Stimulated activated CD8-positive, alpha-beta memory T cell treated with anti-CD3 and anti-CD28 coated beads, Interleukin-4, amount 100 ng/mL, for 48 hours (primary cell): ENCODE measurements around the gene AMACR.

Source experiments
- DNase-seq: peaks from one replicate; pipeline ENCODE4 v3.0.0-alpha.2; 2020

The AMACR gene

DNA sequence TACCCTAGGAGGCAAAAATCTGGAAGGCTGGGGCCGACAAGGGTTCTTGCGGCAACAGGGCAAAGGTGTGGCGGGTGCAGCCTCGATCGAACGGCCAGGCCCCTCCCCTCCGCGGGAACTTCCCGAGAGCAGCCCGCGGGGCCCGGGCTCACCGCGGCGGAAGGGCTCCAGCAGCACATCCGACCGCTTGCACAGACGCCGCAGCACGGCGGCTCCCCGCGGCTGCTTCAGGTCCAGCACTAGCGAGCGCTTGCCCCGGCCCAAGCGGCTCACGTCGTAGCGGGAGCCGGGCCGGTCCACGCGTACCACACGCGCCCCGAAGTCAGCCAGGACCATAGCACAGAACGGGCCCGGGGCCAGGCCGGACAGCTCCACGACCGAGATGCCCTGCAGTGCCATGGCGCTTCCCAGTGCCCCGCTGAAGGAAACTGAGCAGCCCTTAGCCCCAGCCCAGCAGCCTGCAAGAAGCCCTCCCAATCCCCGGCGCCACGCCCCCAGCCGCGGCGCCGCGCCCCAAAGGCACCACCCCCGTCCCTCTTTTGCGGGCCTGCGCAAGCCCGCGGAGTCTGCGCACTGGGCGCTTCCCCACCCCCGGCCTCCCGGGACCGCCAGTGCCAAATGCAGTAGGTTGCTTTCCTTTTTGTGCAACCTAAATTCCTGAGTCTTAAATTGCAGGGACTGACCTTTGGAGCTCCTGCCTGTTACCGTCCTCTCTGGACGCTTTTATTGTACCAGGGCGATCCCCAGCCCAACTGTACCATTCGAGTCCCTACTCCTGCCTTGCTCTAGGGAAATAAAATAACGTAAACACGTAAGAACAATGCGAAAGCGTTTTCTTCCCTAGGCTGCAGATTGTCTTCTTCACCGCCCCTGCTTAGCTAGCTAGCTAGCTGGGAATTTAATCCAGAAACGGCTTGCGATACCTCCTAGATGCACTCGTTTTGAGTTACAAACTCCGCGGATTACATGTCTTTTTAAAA, at the start of gene AMACR:
Gene AMACR, minus strand, starts transcription at position 430 of the 980 bp plus-strand sequence. Its CDS starts 31 bp downstream, at position 399.
- DNase-seq, result peak; percentile 92

DNA sequence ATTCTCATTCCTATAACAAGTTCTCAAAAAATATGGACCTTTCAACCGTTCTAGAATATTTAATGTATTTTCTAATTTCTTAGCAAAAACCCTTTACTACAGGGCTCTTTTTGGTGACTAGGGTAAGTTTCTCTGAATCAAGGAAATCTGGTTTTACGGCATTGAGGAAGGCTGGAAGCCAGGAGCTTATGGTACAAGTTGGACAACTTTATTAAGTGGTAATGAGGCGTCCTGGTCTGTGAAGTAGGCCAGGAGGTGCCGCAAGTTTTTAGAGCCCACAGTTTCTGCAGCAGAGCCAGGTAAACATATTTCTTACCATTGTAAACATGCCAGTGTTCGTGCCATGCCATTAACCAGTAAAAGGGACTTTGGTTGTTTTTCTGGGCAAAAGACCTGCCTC, 49.7 kb upstream of the AMACR start:
- no peak for DNase-seq

DNA sequence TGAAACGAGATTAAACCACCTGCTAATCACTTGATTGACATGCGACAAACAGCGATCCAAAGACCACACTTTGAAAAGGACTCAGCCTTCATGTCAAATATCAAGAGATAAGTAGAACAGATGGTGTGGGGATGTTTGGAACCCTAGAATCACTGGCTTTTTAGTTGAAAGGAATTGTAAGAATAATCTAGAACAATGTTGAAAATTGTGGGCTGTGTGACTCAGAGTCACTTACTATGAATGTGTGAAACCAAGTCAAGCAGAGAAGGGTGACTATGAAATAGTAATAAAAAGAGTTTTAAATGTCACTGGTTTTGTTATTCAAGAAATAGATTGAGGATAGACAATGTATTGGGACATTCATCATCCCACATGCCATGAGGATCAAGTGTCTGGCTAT, 49.3 kb upstream of the AMACR start:
- DNase-seq, result no peak

DNA sequence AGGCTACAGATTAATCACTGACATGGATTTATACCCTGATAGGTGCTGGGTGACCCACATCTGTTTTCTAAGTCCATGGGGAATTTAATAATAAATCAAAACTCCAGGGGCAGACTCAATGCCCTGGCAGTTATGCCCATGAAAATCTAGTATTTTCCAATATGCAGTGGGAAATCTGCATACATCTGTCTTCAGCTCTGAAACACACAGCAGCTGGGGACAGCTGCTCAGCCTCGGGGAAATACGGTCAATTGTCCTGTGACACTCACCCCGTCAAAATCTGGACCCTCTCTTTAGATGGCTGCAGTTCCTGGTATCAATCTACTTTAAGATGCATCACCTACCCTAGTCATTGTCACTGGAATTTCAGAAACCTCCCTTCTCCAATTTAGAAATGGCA, 47.8 kb upstream of the AMACR start:
- DNase-seq, result no peak

DNA sequence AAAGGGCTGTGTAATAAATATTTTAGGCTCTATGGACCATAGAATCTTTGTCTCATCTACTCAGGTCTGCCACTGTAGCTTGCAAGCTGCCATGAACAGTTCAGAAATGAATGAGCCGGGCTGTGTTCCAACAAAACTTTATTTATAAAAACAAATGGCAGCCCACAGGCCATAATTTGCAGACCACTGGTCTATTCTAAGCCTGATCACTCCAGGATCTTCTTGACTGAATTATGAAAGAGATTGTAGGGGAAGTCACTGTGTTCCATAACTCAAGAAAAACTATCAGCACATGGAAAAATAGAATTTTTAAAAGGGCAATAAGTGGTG, 46.5 kb upstream of the AMACR start:
- no peak for DNase-seq

DNA sequence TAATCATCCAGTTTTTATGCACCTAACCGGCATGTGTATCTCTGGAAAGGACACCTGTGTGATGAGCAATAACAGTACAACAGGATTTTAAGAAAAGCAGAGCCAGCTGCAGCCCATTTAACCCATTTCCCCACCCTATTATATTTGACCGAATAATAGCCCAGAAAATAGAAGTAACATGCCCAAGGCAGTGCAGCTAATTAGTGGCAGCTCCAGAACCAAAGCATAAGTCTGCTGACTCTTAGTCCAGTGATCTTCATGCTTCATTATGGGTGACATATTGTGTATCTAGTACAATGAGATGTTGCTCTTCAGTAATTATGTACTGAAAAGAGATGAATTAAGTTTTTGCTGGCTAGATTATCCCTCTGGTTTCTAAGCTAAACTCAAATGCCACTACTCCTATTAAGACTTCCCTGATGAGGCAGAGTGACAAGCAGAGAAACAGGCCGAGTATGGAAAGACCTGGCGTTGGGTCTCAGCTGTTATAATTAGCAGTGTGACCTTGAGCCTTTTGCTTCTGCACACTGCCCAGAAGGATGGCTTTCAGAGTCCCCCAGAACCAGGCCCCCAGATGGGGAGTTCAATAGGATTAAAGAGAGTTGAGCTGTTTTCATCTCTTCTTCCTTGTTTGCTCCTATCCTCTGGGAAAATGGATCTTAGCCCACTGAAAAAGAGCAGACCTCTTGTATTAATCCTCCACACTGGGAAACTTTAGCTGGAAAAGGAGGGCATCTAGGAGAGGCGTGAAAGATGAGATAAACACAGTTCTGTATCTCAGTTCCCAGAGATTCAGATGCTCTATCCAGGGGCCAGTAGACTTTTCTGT, 45.9 kb upstream of the AMACR start:
- no peak for DNase-seq

DNA sequence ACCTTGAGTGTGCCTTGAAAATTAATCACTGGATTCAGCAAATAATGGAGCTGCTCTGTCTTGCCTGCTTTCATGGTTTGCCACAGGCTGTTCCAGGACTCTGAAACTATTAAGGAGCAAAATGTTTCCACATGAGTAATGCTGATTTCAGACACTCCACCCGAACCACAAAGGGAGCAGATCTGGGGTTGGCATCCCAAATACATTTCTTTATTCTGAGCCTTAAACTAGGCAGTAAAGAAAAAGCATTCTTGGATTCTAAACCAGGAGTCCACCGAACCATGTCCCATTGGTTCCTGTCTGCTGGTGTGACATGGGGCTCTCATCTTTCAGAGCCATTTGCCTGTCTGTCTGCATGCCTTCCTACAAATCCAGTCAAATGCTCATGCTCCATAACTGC, 45.3 kb upstream of the AMACR start:
- DNase-seq, result no peak

DNA sequence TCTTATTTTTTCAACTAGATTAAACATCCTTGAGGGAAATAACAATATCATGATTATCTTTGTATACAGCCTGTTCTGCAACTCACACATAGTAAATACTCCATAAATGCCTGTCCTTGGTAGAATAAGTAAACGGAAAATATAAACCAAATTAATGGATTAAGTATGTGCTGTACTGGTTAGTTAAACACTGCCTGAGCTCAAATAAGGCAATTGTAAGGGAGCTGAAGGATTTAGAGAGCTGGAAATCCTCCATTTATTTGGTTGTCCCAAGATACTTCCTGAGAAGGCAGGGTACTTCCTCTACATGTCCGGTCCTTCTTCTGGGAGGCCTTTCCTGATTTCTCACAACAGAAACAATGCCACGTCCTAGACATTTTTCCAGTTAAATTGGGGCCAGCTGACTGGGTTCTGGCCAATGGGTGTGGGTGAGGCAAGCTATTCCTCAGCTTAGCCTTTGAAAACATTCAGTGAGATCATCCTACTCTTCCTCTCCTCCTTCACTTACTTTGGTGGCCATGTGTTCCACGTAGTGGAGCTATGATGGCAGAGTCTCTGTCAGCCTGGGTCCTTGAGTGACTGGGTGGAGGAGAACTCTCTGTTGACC, 43.6 kb upstream of the AMACR start:
- no peak for DNase-seq

DNA sequence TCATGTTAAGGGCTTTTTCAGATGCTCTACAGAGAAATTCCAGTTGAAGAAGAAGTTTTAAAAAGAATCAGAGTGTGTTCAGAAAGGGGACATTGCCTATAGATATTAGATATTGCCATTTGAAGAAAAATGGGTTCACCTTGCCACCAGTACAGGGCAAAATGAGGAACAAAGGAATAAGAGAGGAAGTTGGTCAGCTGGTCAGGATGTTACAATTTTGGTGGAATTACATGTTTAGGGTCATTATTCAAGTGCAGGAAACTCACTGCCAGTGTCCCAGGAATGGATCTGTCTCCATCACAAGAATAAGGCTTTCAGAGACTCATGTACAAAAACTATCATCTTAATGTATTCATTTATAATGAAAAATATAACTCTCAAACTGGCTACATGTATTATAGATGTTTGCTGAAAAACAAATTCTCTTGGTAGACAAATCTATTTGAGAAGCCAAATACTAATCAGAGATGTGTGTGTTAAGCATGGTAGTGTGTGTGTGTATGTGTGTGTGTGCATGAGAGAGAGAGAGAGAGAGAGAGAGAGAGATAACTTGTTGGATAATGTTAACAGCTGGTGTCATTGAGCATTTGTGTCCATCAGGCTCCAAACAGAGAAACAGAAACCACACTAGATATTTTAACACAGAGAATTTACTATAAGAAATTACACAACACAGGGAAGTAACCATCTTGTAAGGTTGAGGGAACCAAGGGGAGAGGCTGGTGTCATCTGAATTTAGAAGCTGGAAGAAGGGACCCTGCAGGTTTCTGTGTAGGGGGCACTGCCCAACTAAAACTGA, 40.1 kb upstream of the AMACR start:
- DNase-seq, result no peak

DNA sequence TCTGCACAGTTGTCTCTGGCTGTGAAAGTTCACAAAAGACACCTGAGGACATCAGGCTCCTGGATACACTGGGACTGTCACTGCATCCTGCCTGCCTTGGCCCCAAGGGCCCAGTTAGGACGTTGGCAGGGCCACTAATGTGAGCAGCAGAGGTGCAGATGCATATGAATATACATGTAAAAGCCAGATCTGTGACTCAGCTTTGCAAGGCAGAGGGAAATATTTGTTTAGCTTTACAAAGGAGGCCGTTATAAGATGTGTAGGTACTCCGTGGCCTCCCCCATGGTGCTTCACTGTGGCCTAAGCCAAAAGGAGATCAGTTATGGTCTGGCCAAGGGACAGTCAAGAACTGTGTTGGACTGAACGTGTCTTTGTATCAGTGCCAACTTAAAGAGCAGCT, 39.3 kb upstream of the AMACR start:
- no peak for DNase-seq

DNA sequence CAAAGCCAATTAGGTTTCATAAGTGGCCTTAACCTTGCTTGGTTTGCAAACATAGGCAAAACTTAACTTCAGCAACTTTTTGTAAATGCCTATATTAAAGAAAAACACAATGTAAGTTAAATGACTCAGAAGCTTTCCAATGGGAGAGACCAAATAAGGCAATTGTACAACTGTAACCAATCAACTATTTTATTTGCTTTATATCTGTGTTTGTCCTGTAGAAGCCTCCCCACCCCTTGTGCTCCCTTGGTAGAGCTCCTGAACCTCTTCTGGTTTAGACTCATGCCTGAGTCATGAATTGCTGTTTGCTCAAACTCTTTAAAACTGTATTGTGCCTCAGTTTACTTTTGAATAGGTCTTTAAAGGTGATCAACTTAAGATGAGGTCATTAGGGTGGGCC, 38.1 kb upstream of the AMACR start:
- DNase-seq, result no peak

DNA sequence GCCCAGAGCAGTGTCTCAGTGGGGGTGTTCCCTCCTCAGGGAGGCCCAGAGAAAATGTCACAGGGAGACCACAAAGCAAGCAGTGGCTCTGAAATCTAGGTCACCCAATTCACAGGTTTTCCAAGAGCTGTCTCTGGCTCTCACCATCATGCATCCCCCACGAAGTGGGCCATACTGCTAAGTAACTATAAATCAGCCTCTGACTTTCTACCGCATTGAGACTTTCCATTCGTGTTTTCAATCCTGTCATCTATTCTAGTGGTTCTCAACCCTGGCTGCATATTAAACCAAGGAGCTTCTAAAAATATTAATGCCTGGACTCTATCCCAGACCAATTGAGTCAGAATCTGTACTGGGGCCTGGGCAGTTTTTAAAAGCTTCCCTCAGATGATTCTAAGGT, 37.2 kb upstream of the AMACR start:
- DNase-seq, result no peak

DNA sequence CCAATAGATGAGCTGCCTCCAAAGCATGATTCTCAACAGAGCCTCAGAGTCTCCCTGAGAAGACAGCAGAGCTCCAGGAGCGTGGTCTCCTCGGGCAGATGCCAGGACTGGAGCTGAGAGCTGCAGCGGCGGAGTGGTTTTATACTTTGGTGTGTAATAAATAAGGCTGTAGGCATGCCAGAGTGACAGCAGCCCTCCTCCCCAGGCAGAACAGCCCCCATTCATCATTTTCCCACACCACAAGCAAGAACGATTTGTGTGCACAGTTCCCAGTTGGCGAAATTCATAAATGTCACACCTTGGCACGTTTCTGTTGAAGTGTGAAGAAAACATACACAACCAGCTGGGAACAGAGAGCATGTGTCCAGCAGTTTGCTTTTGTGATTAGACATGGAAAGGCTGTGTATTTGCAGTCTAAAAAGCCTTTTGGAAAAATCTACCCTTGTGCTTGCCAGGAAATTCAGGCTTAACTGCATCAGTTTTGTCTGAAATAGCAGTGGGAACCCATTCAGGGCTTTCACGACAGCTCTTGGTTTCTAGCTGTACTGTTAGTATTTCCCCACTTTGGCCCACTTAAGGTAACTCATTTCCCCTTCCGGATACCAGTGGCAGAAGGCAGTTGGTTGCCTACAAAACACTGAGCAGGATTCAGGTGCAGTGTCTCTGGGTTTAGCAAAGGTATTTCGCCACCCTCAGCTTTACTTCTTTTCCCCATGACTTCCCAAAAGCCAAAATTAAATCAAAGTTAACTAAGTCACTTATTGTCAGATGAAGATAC, 35.4 kb upstream of the AMACR start, which contains the start of gene C1QTNF3:
Gene C1QTNF3, minus strand, starts transcription at position 115 of the 778 bp plus-strand sequence. Its CDS starts 88 bp downstream, at position 27.
- no peak for DNase-seq

DNA sequence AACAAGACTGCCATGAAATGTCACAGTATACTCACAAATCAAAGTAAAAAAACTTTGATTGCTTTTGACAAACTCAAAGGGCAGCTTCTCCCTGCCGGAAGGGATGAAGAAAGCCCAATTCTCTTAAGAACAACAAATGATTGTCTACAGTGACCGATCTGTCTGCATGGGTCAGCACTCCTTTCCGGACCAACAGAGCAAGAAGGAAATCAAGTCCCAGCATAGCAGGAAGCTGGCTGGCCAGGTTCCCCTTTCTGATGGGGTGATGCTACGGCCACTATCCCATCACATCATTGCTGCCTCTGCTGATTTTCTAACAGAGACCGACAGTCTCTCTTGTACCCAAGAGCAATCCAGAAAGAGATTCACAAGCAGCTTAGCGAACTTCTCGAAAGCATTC, 34.5 kb upstream of the AMACR start:
- no peak for DNase-seq

DNA sequence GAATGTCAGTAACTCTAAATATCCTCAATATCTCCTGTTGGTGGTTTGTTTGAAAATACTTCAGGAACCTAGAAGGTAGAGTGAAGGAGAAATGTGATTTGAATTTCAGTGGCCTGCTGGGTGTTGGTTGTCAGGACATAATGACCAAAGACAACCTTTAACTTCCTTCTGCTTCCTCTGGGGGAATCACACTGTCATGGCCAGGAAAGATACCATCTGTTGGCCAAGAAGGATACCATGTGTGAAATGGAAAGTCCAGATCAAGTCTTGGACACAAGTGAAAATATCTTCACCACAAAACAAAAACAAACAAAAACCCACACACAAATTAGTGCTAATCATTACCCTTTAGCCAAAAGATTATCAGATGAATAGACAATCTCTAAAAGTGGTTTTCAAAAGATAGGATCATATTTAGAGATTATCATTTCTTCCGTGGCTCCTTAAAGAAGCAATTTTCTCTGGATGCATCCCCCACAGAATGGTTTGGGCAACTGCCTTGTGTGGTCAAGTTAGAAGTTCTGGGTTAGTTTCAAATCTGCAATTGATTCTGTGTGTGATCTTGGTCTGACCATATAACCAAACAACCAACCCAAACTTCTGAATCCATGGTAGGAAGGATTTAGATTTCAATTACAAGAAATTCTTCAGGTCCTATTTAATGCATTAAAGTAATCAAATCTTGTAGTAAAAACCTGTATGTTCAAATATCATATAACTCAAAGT, 33.6 kb upstream of the AMACR start:
- DNase-seq, result no peak

DNA sequence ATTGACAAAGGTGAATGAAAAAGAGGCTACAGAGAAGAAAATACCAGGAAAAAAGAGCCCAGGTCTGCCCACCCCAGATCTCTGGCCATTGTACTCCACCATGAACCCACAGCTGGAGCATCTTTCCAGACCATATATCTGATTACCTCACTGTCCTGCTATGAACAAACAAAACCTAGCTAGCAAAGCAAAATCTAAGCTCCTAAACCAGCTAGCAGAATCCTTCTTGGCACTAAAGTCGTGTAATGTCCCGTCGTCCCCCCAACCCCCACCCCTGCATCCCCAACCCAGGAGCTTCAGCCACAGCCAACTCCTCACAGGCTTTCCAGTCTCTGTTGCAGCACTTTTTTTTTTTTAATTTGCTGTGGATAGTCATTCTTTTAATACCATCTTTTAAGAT, 32.6 kb upstream of the AMACR start:
- no peak for DNase-seq

DNA sequence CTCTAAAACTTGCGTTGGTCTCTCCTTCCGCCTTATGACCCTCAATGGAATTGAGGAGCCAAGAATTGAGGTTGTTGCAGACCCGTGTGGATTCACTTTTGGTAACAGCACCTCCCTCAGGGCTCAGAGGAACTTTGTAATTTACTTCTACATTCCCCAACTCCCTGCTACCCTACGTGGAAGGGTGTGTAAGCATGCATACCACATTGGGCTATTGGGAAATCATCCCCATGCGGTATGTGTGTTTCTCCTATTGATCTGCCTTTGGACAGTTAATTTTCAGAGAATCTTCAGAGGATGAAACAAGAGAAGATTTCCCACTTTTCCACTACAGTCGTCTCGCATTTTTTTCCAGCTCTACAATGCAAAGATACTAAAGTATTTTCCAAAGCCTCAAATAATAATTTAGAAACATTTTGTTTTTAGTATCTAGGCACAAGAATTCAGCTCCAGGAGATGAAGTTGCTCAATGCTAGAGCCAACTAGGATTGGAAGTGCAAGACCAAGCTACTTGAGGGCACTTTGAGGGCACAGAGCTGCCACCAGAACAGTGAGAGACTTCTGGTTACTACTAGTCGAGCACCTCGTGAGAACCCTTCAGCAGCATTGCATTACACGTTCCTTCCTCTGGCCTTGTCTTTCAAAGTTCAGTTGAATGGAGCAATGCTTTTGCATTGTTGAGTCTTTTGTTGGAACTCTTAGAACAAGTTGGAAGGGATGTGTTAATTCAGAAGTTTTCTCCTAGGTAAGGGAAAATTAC, 31.7 kb upstream of the AMACR start:
- DNase-seq, result no peak

DNA sequence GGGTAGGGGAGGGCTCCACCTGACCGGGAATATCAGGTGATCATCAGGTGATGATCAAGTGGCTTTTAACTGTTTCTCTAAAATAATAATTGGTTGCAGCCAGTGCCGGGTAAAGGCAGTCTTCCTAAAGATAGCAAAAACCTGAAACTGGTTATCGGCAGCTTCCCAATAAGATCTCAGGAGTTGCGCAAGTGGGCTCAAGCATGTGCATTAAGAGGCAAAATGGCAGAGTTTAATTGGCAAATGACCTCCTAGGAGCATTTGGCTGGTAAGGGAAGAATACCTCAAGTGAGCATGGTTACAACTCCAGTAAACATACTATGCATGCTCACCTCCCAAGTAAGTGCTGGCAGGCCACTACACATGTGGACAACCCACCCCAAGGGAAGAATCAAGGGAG, 31.0 kb upstream of the AMACR start:
- DNase-seq, result no peak

DNA sequence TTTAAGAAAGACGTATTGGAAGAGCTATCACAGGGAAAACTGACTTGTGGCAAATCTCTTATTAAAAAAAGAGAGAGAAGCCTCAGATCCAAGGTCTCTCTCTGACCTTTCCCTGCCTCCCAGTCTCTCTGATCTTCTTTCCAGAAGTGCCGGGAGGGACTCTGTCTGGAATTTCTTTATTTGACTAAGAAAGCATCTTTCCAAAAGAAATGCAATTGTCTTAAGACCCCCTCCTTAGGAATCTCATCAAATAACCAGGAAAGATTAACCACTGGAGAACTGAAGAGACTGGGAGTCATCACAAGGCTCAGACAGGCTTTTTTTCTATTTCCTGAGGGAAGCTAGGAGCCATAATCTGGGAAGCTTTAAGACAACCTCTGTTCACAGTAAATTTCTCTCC, 30.5 kb upstream of the AMACR start:
- DNase-seq, result no peak

DNA sequence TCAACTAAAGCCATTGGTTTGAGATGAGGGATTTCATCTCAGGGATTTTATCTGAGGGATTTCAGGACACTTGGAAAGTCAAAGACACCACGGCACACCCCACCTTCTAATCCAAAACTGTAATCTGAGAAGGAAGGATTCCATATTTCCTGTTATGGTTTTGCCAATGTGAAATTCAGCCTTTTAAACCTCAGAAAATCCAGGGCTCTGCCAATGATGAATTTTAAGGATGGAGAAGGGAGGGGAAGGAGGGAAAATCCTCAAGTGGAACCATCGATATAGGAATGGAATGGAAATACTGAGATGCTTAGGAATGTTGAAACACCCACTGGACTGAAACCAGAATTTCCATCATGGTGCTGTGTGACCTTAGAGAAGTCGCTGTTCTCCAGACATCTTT, 29.9 kb upstream of the AMACR start:
- DNase-seq, result no peak
